CD1c-positive myeloid dendritic cell (primary cell): ENCODE data around the gene CRY2.
A peak's percentile ranks its signal among the peaks of the same experiment; 100 is the strongest.
"Not testable (repeated sequence)": the region's sequence is repeated elsewhere in the genome, so short reads cannot be mapped to it uniquely, and the experiment has no call there.

Experiments used
- DNase-seq: peaks from one replicate; pipeline ENCODE4 v3.0.0-alpha.2; 2016; ENCODE audit errors: extremely low spot score

Gene CRY2

GRCh38 chr11:45899448-45900174 lies 52.3 kb downstream of the CRY2 start:
- DNase-seq = peak; percentile 76

DNA sequence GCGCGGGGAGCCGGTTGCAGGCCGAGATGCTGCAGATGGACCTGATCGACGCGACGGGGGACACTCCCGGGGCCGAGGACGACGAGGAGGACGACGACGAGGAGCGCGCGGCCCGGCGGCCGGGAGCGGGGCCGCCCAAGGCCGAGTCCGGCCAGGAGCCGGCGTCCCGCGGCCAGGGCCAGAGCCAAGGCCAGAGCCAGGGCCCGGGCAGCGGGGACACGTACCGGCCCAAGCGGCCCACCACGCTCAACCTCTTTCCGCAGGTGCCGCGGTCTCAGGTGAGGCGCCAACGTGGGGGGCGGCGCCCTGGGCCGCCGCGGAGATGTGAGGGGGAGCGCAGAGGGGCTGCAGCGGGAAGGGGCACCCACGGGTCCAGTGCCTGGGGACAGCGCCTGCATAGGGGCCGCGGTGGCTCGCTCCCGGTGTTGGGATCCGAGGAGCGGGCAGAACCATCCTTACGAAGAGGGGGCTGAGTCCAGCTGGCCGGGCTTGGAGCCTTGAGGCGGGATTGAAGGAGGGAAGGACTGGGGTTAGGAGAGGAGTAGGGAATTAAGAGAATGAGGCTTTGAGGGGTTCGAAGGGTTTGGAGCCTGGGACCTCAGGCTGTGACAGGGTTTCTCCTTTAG lies 53.0 kb downstream of the CRY2 start:
- not testable (repeated sequence) for DNase-seq

DNA sequence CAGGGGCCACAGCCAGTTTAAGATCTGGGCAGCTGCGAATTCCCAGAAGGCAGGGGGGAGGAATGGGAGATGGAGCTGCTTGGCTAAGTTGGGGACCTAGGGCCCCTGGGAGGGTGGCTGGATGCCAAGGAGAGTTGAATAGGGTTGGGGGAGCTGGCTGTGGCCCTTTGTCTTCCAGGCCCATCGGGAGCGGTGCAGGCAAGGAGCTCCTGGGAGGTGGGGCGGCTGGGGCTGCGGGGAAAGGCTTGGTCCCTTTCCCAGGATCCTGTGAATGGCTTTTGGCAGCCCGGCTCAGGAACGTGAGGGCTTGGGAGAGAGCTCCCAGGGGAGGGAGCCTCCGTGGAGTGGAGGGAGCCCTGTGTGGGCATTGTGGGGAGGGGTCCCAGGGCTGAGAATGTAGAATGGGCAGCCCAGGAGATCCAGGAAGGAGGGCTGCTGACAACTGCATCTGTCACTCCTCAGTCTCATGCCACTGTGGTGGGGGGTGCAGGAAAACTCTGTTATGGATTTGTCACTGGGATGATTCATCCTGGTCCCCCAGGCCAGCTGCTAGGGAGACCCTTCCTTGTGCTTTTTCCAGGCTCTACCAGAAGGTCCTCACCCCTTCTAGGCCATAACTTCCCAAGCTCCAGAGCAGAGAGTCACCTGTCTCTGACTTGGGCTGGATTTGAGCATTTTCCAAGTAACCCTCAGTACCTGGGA lies 53.8 kb downstream of the CRY2 start:
- DNase-seq = no peak

GRCh38 chr11:45901626-45902025 lies 54.4 kb downstream of the CRY2 start:
- DNase-seq = no peak

GRCh38 chr11:45902452-45903380 lies 55.4 kb downstream of the CRY2 start:
- DNase-seq = no peak

DNA sequence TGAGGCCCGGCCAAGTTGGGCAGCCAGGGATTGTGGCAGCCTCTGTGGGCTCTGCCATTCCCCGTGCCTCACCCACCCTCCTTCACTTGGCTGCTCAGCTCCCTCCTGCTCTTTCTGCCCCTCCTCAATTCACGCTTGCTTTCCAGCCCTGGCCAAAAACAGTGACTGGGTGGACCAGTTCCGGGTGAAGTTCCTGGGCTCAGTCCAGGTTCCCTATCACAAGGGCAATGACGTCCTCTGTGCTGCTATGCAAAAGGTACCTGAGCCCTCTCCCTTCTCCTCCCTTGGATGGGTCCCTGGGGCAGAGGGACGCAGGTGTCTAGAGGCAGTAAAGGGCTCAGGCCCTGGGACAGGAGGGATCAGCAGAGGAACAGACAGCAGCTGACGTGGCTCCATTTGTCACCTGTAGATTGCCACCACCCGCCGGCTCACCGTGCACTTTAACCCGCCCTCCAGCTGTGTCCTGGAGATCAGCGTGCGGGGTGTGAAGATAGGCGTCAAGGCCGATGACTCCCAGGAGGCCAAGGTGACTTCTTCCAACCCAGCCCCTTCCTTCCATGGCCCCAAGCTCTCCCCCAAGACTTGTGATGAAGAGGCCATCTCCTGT lies 57.1 kb downstream of the CRY2 start:
- no peak for DNase-seq

- no peak for DNase-seq
Observed at GRCh38 chr11:45905095-45905494, 57.8 kb downstream of the CRY2 start.

- not testable (repeated sequence) for DNase-seq
Observed at GRCh38 chr11:45905576-45905975, 58.3 kb downstream of the CRY2 start.

DNA sequence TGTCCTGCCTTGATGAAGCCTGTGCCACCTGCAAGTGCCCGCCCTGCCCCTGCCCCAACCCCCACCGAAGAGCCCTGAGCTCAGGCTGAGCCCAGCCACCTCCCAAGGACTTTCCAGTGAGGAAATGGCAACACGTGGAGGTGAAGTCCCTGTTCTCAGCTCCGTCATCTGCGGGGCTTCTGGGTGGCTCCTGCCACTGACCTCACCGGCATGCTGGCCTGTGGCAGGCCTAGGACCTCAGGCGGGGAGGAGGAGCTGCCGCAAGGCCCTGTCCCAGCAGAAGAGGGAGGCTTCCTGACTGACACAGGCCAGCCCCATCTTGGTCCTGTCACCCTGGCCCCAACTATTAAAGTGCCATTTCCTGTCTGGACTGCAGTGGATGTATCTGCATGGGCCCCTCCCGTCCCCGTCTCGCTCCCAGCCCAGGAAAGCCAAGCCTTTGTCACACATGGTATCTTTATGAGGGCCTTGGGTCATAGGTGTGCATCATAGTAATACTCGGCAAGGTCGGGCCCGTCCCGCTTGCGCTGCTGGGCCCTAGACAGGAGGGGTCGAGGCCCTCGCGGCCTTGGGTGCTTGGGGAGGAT lies 58.9 kb downstream of the CRY2 start:
- peak; percentile 42 for DNase-seq

GRCh38 chr11:45906965-45907611 lies 59.8 kb downstream of the CRY2 start, which contains the start of gene FREY1:
TSS of gene FREY1 (minus strand) at chr11:45907271. CDS start at chr11:45907245, 26 bp downstream.
- no peak for DNase-seq

DNA sequence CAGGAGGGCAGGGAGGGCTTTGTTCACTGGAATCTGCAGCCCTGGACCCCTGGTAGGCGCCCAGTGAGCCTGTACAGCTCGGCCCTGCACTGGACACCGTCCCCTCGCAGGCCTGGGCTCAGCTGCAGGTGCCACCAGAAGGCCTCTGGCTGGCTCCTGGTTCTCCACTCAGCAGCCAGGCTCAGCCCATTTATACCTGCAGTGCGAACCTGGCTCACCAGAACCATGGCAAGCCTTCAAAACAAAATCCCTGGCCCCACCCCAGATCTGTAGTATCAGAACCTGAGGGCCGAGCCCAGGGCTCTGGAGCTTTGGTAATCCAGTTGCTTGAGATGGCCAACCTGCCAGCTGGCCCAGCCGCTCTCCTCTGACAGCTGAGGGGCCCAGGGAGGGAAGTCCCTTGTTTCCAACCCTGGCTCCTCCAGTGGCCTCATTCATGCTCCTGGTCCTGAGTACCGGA lies 60.7 kb downstream of the CRY2 start:
- DNase-seq = no peak

GRCh38 chr11:45909594-45910475 lies 62.6 kb downstream of the CRY2 start:
- DNase-seq = no peak

- no peak for DNase-seq
Observed at GRCh38 chr11:45910623-45911022, 63.3 kb downstream of the CRY2 start.

DNA sequence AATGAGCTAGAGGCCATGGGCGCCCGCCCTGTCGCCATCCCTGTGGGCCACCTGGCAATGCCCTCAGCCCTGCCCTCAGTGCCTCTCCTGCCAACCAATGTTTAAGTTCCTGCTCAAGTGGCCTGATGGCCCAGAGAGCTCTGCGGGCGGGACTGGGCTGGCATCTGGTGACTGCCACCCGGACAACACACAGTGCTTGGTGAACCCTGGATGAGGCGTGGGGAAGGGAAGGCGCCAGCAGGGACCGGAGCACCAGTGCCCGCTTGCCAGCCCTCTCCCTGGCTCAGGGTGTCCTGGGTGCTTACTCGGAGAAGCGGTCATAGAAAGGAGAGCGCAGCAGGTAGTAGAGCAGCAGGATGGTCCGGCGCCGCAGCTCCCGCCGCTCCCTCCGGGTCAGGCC lies 66.2 kb downstream of the CRY2 start:
- no peak for DNase-seq

DNA sequence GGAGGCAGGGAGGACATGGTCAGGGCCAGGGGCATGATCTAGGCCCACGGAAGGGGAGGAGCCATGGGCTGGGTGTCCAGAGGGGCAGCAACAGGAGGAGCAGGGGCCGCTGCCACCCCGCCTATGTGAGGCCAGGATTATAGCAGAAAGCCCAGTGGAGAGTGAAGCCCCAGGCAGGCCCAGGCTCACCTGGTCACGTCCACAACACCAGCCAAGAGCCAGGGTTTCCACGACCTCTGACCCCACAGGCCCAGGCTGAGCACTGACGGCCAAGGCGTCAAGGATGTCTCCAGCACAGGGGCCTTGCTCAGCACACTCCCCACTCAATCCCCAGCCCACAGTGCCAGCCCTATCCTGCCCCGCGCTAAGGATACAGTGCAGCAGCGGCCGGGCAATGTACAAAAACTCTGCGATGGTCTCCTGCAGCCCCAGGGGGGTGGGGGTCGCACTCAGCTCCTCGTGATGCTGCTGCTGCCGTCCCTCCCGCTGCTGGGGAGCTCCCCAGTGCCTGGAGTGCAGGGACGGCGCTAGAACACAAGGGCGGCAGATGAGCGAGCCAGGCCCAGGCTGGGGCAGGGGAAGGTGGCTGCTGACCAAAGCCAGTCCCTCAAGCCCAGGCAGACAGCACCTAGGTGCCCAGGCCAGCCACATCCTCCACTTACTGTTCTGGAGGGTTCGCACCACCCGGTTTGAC lies 66.8 kb downstream of the CRY2 start:
- DNase-seq = no peak

DNA sequence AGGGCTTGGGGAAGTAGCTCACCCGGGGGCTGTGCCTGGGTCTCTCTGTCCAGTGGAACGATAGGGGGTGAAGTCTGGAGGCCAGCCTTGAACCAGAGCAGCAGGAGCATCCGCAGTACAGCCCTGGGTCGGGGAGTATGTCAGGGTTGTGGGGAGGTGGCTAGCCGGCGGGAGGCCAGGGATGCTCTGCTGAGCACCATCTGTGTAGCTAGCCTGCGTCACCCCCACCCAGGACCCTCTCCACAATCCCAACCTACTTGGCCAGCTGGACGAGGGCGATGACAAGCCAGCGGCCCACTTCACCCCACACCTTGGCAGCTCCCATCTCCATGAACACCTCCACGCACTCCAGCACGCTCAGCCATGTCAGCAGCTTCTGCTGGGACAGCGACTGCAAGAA lies 68.2 kb downstream of the CRY2 start:
- DNase-seq = no peak

DNA sequence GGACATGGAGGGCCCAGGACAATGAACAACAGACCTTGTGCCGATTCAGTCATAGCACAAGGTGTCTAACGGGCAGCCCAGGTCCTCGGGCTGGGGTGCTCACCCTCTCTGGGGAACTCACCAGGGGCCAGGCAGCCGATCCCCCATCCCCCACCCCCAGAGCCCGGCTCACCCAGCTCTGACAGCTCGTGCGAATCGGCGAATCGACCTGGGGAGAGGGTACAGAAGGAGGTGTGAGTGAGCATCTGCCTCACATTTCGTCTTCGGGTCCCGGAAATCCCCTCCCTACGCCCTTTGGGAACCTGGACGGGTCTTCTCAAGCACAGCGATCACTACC lies 70.0 kb downstream of the CRY2 start:
- DNase-seq = no peak

DNA sequence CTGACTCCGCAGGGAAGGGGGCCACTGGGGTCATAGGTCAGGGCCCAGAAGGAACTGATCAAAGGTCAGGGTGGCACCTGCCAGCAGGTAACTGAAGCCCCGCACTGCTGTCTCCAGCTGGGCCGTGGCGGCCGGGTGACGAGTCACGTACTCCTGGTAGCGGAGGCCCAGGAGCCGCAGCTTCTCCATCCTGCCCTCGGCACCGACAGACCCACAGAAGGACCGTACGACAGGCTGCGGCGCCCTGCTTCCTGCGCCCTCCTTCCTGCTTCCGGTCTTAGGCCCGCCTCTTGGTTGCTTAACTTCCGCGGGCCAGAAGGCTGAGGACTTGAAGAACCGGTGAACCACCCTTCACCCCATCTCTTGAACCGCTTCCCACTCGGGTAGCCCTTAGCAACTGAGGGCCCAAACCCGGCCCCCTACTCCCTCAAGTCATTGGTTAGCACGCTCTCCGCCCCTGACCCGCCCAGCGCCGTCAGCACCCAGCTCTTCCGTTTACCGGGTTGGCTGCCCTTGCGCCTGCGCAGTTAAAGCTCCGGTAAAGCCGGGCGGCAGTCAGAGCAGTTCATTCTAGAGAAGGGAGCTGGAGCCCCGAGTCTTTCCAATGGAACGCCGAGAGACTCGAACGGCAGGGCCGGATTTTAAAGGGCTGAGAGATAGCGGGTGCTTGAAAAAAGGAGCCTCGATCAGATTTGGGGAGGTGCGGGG lies 70.5 kb downstream of the CRY2 start, which contains the start of gene PEX16:
Gene PEX16, minus strand, starts transcription at position 255 of the 708 bp plus-strand sequence. Its CDS starts 66 bp downstream, at position 189.
- DNase-seq = peak; percentile 98
